ENCODE data around the gene RAD51B.

RAD51B gene

DNA sequence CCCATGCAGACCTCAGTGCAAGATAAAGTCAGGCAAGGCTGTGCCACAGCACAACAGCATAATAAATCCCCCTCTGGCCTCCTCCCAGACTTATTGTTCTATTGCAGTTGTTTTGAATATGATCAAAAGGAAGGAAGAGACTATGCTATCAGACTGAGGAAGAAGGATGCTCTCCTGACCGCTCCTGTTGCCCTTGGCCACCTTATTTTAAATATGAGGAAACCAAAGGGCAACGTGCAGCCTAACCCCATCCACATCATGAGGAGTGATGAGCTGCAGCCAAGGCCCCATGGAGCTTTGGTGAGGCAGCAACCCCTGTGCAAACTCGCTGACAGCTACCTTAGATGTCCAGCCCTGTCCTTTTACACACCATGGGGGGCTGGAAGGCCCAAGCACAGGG, 681.6 kb downstream of the RAD51B start:
- FAIRE-seq (no peak), DNase-seq (ENCODE audit: insufficient read length, low spot score) (no peak)
- TF ChIP-seq CTCF (IDR thresholded peaks at IDR 0.05; ENCODE audit: insufficient read depth, missing control alignments): no peak

GRCh38 chr14:68501614-68502052, 682.1 kb downstream of the RAD51B start:
- no peak for FAIRE-seq
- no peak for TF ChIP-seq CTCF (IDR thresholded peaks at IDR 0.05; ENCODE audit: insufficient read depth, missing control alignments)
- DNase-seq (ENCODE audit: insufficient read length, low spot score): no peak

DNA sequence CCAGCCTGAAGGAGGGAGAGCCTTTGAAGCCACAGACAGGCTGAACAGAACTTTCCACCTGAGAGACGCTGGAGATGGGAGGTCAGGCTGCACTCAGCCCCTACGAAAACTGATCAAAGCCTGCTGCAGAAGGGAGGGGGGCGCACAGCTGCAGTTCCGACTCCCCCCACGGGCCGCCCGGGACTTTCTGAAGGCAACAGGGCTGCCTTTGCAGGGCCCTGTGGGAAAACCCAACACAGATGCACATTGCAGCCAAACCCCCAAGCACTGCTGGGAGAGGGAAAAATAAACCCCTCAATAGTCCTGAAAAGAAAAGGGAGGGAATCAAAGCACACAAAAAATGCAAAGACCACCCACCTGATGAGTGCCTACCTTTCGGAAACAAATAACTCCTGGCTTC, 682.7 kb downstream of the RAD51B start:
- DNase-seq (ENCODE audit: insufficient read length, low spot score): no peak
- no peak for FAIRE-seq
- TF ChIP-seq CTCF (IDR thresholded peaks at IDR 0.05; ENCODE audit: insufficient read depth, missing control alignments): no peak

GRCh38 chr14:68503186-68503825, 683.7 kb downstream of the RAD51B start:
- DNase-seq (ENCODE audit: insufficient read length, low spot score) (no peak), FAIRE-seq (no peak)
- no peak for TF ChIP-seq CTCF (IDR thresholded peaks at IDR 0.05; ENCODE audit: insufficient read depth, missing control alignments)

DNA sequence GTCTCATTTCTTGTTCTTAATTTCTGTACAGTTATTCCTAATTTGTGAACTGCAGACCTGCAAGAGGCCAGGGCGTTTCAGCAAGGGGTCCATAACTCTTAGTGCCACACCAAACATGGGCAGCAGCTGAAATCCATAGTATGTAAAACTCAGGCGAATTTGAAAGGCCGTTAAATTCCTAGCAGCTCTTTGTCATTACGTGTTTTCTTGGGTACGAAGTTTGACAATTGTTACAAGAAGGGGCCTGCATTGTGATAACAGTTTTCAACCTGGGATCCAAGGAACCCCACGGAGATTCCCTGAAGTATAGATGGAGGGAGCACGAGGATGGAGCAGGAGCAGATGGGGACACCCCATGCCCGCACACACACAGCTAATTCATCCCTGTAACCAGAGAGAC, 685.3 kb downstream of the RAD51B start:
- DNase-seq (ENCODE audit: insufficient read length, low spot score) (no peak), FAIRE-seq (no peak)
- no peak for TF ChIP-seq CTCF (IDR thresholded peaks at IDR 0.05; ENCODE audit: insufficient read depth, missing control alignments)

GRCh38 chr14:68506021-68506644, 686.6 kb downstream of the RAD51B start:
- FAIRE-seq (no peak), DNase-seq (ENCODE audit: insufficient read length, low spot score) (no peak)
- TF ChIP-seq CTCF (IDR thresholded peaks at IDR 0.05; ENCODE audit: insufficient read depth, missing control alignments): no peak
